Stimulated activated CD4-positive, alpha-beta T cell treated with anti-CD3 and anti-CD28 coated beads, Interleukin-12 subunit alpha, Interleukin-12 subunit beta, amount 100 ng/mL, for 24 hours (primary cell): ENCODE data around the gene TNC.
A peak's percentile ranks its signal among the peaks of the same experiment; 100 is the strongest.

Experiments used
- DNase-seq, 2 experiments: peaks; one replicate each; pipeline ENCODE4 v3.0.0-alpha.2; 2020; ENCODE audit warnings: low read depth in 2 of 2

Gene TNC

DNA sequence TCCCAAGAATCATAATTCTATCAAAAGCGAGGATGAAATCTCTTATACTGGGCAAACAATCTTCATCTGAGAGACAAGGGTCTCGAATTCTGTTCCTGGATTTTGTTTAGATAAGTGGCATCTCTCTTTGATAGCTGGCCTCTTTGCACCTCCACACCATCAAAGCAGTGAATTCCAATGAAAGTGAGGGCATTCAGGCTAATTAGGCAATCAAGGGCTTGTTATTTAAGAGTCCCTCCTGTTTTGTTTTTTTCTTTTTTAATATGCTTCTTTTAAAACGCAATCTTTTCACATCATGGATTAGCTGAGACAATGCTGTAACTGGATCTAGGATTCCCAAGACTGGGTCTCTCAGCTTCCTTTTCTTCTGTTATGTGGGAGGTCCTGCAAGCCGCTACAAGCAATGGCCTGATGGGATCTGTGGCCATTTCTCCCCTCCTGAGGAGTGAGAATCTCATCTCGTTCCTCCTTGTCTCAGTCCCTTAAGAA, 67.9 kb downstream of the TNC start:
- no peak for DNase-seq

DNA sequence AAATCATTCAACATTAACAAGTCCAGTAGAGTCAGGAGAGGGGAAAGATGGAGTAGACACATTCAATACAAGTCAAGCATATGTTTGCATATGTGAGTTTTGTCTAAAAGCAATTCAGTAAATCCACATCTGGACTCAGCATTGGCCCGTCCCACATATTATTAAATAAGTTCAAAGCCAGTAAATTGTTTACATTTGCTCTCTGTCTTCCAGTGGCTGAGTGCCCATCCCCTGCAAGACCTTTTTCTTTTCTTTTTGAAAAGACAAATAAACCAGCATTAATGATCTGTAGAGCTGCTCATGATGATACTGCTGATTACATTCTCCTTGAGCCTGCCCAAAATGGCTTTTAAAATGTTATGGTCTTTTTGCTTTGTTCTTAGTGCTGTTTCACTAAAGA, 71.1 kb downstream of the TNC start:
- DNase-seq, result no peak

DNA sequence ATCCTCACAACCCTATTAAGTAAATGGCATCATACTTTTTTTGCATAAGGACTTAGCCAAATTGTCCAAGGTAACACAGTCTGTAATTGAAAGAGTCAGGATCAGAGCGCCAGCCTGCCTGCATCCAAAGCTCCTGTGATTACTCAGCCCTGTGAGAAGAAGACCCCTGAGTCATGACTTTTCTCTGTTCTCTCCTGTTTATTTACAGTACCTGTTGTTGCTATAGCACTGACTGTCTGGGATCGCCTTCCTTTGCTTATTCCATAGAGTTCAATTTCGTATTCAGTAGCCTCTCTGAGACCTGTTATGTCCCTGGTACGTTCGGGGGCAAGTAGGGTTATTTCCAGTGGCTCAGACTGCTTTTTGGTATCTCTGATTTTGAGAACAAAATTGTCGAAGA, 71.8 kb downstream of the TNC start:
- no peak for DNase-seq

DNA sequence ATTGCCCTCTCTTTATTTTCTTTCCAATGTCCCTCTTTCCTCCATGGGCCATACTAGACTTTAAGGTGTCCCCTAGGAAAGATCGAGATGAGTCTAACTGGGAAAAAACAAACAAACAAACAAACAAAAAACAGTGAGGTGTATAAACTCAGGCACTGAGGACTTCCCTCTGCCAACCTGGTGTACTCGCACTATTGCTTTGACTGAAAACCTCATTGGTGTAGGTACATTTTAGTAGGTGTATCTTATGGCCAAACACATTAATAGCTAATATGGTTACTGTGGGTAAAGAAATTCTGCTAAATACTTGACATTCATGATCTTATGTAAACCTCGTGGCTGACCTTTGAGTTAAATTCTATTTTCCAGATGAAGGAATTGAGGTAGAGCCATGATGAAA, 74.3 kb downstream of the TNC start:
- no peak for DNase-seq

DNA sequence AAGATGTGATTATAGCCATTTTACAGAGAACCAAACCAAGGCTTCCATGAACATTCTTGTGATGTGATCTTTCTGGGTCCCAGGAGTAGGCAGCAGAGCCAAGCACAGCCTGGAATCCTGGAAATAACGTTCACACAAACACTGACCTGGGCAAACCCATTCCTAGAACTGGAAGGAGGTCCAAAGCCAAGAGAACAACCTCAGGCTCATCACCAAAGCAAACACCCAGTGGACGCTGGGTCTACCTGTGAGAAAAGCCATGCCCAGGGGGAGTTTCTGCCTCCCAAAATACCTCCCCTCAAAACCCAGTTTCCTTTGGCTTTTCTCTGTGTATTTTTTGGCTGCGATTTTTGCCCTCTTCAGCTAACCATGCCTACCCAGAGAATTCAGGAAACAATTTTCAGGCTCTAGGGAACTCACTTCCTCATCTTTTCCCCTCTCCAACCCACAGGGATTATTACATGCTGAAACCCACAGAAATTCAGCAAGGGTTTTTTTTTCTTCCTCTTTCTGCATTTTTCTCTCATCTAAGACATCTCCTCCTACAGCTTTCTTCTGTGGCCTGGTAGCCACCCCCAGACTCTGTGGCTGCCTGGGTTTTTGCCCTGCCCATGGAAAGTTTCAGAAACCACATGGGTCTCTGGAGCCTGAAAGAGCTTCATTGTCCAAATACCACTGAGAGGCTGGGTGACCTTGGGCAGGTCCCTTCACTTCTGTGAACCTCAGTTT, 75.0 kb downstream of the TNC start:
- DNase-seq, result peak in 1 of 2 experiments; percentile 35

DNA sequence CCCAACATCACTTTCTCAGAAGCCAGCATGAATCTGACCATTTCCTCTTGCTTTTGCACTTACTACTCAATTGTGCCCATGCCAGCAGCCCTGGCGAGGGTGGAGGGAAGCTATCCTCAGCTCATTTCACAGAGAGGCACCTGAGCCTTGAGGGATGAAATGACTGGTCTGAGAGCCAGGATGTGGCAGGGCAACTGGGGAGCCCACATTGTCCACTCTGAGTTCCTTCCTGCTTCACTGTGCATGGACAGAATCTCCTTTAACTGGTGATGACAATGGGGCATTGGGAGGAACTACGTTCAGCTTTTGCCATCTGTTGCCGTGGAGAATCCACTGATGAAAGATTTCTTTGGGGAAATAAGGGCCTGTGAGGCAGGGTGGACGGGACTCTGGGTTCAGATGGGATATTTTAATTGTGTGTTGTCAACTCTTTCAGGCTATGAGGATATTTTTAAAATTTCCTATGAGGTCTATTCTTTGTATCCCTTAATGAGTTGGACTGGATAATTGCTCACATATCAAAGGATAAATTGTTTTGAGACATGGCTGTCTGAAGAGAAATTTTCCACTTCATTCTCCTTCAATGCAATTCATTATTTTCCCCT, 78.3 kb downstream of the TNC start:
- no peak for DNase-seq

DNA sequence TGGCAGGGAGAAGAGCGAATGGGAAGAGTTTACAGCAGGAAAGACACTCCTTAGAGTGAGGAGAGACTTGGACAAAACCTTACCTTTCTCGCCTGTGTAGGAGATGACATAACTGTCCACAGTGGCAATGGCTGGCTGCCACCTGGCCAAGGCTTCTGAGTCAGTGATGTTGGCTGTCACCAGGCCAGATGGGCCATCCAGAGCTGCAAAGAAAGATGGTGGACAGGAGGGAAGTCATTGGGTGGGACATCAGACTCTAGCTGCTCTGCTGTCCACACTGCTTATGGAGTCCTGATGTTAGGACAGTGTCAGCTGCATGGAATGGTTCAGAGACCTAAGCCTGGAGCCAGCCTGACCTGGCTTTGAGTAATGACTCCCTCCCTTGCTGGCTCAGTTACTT, 79.8 kb downstream of the TNC start:
- DNase-seq, result no peak

DNA sequence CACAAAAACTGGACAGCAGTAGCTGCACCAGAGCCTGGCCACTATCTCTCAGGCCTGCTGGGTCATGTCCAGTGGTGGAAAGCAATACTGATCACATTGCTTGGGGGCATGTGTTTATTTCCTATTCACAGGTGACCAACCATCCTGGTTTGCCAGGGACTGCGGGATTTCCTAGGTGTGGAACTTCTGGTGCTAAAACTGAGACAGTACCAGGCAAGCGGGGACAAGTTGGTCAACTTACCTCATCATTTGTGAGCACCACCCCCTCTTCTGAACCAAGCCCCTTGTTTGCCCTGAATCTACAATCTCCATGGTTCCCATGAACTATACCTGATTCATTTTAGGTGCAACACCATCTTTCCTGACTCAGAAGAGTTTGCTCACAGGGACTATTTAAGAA, 81.3 kb downstream of the TNC start:
- DNase-seq, result no peak

DNA sequence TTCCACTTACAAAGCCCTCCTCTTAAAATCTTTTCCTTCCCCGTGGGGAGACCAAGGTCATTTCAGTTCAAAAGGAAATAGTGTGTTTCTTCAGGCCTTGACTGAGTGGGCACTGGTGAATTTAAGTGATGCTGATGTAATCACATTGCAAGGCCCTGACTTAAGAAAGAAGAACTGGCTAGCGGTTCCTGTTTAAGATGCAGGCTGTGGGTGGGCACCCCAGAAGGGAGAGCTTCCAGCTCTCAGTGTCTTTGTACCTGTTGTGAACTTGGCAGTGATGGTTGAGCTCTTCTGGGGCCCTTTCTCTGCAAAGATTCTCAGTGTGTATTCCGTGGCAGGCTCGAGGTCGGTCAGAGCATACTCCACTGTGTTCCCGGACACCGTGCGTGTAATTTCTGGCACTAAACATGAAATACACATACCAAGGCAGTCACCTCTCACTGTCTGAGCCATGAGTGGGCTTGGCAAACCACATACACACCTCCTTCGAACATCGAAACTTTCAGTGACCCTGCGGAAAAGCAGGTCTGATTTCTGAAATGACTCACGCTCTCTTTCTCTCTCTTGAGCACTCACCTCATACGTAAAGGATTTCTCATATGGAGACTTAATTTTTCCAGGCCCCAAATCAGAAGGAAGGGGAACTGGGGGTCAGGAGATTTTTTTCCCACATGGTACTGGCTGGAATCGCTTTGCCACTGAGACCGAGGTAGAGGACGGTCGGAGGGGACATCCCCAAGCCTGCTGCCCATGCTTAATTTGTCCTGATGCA, 81.9 kb downstream of the TNC start:
- DNase-seq, result peak in 1 of 2 experiments; percentile 42

DNA sequence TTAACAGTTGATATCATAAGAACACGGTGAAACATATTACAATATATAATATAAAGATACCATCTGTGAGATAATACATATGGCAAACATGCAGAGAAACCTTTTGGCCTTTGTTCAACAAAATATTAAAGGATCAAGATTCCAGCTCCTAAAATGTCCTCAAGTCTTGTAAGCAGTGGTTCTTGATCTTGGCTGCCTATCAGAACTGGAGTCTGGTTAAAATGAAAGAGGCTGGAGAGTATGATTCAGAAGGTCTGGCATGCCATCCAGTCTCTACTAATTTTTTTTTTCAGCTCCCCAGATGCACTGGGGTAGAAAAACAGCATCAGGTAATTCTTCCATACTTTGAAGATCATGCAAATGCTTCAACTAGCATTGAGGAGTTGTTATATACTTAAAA, 83.2 kb downstream of the TNC start:
- DNase-seq, result no peak

DNA sequence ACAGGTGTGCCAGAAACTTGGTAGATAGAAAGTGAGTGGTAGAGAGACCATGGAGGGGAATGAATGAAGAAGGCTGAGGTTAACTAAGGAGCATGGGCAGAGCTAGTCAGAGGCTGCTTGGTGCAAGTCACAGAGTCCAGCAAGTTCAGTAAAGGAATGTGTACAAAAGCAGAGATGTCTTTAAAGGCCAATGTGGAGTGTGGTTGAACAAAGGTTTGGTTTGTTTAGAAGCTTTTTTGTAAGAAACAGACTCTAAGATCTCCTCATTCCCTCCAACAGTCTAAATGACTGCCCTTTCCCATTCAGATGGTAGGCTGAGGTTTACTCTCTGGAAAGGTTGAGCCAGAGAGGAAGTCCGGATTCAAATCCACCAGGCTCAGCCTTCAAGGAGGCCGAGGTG, 84.2 kb downstream of the TNC start:
- no peak for DNase-seq

DNA sequence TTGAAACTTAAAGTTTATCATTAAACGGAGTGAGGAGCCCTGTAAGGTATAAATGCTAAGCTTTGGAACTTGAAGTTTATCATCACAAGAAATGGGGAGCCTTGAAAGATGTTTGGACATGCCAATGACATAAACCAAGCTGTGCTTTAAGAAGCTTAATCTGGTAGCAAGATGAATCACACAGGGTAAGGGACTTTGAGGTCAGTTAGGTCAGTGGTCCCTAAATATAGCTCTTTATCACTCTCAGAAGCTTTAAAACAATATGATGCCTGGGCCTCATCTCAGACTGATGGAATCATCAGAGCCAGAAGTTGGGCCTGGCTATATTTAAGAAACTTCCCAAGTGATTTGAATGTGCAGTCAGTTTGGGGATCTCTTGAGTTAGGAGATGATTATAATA, 85.7 kb downstream of the TNC start:
- DNase-seq, result no peak

DNA sequence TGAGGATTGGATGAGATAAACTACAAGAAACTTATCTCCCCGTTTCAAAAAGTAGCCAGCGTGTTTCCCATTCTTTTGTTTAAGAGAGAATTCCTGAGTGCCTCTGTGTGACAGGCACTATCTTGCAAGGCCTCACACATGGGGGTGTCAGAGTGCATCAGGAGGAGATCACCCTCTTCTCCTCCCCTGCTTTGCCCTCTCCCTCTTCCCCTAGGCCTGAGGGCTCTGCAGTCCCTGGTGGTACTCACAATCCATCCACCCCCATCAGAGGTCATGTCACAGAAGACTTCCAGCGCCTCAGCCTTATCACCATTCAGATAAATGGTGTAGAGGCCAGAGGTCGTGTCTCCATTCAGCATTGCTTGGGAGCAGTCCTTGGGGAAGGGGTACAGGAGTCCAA, 88.0 kb downstream of the TNC start:
- DNase-seq, result no peak

DNA sequence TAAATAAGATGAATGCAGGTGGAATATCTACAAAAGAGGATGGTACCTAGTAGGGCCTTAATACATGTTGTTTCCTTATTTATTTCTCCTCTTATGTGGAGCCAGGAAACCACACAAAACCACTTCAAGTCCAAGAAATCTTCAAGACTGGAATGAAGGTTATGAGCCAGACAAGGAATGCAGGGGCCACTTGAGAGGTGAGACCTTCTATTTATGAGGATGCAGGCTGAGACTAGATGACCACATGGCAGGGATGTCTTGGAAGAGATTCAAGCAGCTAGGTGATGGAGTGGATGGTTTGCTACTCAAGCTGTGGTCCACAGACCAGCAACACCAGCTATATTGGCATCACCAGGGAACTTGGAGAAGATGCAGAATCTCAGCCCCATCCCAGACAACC, 92.2 kb downstream of the TNC start:
- no peak for DNase-seq

DNA sequence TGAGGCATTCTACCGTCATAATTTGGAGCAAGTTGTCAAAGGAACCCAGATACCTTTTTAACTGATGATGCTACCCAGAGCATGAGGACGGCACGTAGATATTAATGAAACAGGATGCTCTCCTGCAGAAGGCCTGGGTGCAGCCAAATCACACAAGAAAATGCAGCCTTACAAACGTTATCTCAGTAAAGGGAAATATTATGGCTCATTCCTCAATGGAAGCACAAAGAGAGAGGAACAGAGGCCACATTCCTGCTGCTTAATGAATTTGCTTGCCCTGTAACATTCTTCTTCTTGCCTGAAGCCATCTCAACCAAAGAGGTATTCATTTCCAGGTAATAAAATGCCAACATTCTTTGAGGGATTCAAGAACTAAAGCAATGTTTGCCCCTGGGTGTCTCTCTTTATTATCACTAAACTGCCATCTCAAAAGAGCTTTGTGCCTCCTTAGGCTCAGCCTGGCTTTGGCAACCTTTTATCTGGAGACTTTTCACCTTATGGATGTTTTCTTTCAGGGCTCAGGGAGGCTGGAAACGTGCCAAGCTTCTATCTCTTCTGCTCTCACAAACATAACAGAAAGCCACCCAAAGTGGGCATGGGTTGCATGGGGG, 92.9 kb downstream of the TNC start:
- DNase-seq, result no peak

DNA sequence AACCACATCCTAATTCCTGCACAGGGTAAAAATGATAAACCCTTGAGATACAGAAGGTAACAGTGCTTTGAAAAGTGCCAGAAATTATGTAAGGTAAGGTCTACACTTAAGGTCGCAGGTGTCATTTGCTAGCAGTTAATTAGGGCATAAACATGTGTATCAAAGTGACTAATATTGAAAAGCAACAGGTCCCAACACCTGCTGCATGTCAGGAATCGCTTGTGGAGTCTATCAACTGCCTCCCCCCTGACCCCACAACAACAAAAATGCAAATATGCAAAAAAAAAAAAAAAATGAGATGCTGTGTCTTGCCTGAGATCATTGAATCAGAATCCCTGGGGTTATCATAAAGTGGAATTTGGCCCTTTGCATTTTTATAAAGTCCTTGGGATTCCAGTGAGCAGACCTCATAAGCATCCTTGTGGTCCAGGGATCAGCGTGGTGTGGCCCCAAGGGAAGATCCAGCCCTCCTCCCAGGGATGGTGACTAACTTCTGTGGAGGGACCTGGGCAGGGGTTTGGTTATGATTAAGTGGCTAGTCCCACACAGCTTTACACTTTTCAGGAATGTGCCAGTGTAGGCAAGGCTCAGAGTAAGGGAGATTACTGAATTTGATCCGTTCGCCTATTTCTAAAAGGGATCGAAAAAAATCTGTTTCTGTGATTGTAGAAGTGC, 95.1 kb downstream of the TNC start:
- DNase-seq, result no peak

DNA sequence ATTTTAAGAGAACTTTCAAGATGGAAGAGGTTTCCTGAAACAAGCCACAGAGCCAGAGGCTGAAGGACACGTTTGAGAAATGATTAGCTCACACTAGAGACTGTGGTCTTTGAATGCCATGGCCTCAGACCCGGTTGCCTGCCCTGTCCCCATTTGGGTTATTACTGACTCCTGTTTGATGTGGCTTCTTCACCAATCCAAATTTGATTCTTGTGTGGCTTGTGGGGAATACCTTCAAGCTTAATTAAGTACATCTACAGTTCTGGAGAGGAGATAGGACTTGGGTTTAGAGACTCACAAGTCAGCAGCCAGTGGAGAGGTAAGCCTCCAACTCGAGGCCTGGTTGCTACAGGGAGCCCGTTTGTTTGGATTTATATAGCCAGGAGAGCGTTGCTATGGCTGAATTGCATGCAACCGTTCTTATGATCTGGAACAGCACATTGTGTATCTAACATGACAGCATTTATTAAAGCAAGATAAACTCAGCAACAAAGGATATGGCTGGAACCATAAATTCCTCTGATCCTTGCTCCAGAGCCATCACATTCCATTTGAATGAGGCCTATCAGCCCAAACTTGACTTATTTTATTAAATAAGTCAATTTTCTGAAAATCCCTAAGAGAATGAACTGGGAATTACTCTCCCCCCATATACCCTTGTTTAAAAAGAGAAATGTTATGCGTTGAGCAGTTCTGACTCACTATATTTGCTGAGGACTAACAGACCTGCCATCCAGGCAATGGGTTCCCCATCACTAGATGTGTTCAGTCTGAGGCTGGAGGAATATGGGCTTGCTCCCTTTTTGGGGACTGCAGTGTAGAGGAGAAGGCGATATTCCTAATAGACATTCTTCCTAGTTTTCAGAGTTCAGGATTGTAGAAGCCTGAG, 99.2 kb downstream of the TNC start:
- DNase-seq, result no peak

DNA sequence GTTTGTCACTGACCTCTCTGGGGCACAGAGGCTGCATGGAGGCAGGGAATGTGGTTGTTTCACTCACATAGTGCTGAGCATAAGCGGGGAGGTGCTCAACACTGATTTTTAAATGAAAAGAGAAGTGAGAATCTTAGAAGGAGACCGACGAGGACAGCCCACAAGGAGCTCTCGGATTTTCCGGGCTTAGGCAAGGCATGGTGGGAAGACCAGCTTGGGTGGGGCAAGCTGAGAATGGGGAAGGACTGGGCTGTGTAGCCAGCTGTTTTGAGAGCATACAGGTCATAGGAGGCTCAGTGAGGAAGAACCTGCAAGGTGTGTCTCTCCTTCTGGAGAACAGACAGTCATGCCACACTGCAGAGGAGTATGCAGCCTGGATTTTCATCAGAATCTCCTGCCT, 101.6 kb downstream of the TNC start:
- no peak for DNase-seq

DNA sequence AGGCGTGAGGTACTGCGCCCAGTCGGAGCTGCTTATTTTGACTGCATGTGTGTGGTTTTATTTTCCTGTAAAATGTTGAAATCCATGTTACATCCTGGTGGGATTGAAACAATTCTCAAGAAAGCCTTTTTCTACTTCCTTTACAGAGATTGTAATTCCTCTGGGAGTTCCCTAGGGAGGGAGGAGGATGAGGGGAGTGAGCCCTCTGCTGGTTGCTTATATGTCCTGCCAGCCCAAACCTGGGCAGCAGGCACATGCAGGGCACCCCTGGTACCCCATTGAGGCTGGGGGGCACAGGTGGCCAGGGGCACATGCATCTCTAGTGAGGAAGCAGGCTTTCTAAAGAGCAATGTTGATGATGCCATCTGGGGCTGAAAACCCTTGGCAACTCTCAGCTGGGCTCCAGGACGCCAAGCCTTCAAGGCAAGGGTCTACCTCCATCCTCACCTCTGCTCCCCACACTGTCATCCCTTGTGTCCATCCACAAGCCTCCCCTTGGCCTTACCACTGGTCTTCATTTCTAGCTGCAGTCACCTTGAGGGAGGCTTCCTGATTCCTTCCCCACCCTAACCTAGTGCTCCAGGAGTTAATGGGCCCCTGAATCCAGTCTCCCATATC, 102.8 kb downstream of the TNC start:
- DNase-seq, result no peak

DNA sequence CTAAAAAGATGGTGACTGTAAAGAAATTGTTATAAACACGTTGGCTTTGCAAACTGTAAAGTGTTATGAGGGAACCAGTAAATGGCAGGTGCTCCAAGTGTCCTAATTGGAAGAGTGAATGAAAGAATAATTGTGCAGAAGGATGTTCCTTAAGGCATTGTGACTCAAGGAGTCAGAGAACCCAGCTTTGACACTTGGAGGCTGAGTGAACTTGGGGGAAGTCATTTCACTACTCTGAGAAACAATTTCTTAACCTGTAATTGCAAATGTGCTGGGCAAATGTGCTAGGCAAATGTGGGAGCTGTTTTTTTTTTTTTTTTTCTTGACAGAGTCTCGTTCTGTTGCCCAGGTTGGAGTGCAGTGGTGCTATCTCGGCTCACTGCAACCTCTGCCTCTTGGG, 103.5 kb downstream of the TNC start:
- no peak for DNase-seq
